Activated CD8-positive, alpha-beta memory T cell treated with anti-CD3 and anti-CD28 coated beads, Interleukin-2, amount 50 U/mL, for 1 hour (primary cell): ENCODE measurements around the gene CDIPT.

ENCODE experiments used
- DNase-seq: peaks from one replicate; pipeline ENCODE4 v3.0.0-alpha.2; 2020; ENCODE audit errors: extremely low read depth

CDIPT gene

DNA sequence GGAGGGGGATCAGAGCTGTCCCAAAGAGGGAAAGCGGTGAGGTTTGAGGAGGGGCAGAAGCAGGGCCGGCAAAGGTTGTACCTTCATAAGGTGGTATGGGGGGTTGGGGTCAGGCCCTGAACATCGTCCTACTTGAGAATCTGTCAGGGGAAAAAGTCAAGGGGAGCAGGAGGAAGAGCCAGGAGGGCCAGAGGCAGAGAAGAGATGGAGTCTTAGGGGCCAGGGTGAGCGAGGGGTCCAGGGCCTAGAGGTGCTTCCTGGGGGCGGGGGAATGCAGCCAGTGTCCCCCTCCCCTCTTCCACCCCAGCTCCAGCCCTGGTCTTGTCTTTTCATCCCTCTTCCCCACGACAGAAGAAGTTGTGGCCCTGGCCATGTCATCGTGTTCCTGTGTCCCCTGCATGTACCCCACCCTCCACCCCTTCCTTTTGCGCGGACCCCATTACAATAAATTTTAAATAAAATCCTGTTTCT is 52.3 kb downstream of the CDIPT start:
- DNase-seq, result no peak

DNA sequence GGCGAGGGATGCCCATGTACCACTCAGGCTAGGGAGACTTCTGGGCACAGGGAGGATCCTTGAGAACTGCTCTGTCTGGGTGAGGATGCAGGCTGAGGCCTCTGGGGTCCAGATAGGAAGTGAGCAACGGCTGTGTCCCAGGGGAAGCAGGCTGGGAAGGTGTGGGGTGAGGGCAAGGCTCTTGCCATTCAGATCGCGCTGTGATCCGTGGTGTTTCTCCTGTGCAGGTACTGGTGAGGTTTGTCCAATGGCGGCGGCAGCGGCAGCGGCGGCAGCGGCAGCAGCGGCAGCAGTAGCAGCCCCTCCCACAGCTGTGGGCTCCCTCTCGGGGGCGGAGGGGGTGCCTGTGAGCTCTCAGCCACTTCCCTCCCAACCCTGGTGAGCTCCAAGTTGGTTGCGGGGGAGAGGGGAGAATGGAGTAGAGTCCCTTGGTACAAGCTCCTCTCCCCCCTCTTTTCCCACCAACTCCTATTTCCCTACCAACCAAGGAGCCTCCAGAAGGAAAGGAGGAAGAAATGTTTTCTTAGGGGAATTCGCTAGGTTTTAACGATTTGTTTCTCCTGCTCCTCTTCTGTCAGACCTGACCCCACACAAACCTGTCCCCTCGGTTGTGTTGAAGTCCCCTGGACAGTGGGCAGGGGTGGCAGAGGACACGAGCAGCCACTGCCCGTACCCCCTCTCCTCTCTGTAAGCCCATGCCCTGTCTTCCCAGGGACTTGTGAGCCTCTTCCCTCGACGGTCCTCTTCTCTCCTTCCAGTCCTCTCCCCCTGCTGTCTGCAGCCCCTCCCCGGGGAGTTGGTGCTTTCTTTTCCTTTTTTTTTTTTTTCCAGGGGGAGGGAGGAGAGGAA is 53.0 kb downstream of the CDIPT start:
- DNase-seq, result no peak

DNA sequence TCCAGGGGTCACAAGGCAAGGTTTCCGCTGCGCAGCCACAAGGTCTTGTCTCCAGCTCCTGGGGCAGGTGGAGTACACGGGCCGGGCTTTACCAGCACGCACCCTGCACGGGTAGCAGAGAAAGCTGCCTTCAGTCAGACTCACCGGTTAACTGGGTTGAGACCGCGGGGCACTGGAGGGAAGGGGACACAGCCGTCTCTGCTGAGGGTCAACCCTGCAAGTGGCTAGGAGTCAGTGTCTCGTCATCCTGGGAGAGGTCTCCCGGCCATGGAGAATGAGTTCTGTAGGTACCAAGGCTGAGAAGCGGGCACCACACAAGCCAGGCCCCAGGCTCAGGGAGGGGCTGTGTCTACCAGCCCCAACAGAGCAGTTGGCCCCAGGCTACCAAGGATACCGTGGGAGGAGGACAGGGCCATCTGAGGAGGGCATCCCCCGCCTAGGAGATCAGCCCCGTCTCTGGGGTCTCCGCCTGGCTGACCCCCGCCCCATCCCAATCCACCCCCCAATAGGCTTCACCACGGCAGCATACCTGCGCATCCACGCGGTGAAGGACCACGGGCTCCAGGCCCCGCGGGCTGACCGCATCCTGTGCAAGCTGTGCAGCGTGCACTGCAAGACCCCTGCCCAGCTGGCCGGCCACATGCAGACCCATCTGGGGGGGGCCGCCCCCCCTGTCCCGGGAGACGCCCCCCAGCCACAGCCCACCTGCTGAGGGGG is 53.8 kb downstream of the CDIPT start:
- no peak for DNase-seq
